Testis (tissue), 2 donors: ENCODE results near the gene BMP7.

Source experiments
- POLR2A ChIP-seq: fragments of 450-650 bp; IDR thresholded peaks from one replicate; pipeline ENCODE4 v1.6.1; 2017; ENCODE audit warnings: antibody characterized with exemption, mild to moderate bottlenecking, moderate library complexity
- TF ChIP-seq, protein P1 (sequence below), 3 experiments: fragments of 450-650 bp in 2 of 3; fragments of 200-600 bp in 1 of 3; sonication (generic) in 1 of 3; IDR thresholded peaks; one replicate each; pipeline ENCODE4 v1.5.1; 2016 to 2019; ENCODE audit warnings: antibody characterized with exemption in 3 of 3, mild to moderate bottlenecking in 2 of 3, moderate library complexity in 1 of 3

DNA sequence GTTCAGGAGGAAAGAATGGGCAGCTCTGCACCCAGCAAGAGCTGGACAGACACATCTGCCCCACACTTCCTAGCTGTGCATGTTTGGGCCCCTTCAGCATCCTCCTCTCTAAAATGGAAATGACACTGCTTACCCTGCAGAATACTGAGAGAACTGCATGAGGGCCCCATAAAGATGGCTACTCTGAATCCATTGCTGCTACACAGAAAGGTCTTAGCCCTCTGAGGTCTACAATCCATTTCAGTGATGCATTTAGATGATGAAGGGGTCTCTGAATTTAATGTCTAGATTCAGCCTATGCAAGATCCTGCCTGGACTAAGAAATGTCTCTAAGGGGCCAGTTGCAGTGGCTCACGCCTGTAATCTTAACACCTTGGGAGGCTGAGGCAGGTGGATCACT lies 11.3 kb downstream of the BMP7 start:
- TF ChIP-seq, protein P1, sequence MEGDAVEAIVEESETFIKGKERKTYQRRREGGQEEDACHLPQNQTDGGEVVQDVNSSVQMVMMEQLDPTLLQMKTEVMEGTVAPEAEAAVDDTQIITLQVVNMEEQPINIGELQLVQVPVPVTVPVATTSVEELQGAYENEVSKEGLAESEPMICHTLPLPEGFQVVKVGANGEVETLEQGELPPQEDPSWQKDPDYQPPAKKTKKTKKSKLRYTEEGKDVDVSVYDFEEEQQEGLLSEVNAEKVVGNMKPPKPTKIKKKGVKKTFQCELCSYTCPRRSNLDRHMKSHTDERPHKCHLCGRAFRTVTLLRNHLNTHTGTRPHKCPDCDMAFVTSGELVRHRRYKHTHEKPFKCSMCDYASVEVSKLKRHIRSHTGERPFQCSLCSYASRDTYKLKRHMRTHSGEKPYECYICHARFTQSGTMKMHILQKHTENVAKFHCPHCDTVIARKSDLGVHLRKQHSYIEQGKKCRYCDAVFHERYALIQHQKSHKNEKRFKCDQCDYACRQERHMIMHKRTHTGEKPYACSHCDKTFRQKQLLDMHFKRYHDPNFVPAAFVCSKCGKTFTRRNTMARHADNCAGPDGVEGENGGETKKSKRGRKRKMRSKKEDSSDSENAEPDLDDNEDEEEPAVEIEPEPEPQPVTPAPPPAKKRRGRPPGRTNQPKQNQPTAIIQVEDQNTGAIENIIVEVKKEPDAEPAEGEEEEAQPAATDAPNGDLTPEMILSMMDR (IDR thresholded peaks at IDR 0.05): no peak
- TF ChIP-seq POLR2A: no peak
